Suprapubic skin (tissue), 3 donors: ENCODE measurements around the gene ZNF543.

ENCODE experiments used
- CTCF ChIP-seq, 2 donors: fragments of 200-600 bp in 1 of 2; fragments of 450-650 bp in 1 of 2; sonication (generic) in 1 of 2; IDR thresholded peaks; one replicate each; pipeline ENCODE4 v1.5.1; 2016 to 2019; ENCODE audit warnings: antibody characterized with exemption in 2 of 2, mild to moderate bottlenecking in 1 of 2, moderate library complexity in 1 of 2
- EP300 ChIP-seq: sonication (generic); formaldehyde crosslinking; IDR thresholded peaks from one replicate; pipeline ENCODE4 v1.6.1; 2017; ENCODE audit warnings: antibody characterized with exemption
- POLR2A ChIP-seq, 2 donors: fragments of 450-650 bp; IDR thresholded peaks; one replicate each; pipeline ENCODE4 v1.6.1; 2017; ENCODE audit warnings: antibody characterized with exemption in 2 of 2, mild to moderate bottlenecking in 2 of 2, moderate library complexity in 2 of 2

GRCh38 chr19:57271280-57271679, 49.0 kb upstream of the ZNF543 start:
- TF ChIP-seq EP300 (no peak), CTCF (IDR thresholded peaks at IDR 0.05) (no peak), POLR2A (IDR thresholded peaks at IDR 0.05) (no peak)
